ENCODE measurements around the gene LYRM2. TPM values are rescaled to one million over a fixed set of nuclear protein-coding genes. Genes with fewer than 3 reads are reported as not detected.

The LYRM2 gene
- total and polyA plus RNA-seq, 9 donors = 11.8 to 44.0 (median 26.2) TPM

- no peaks in the 10 kb centered on the region for H3K9me3 ChIP-seq
- H3K27ac ChIP-seq = no peak overlapping the region
- no peak for DNase-seq
- H3K4me1 ChIP-seq (ENCODE audit: insufficient read depth) = peaks cover 3% of the 10 kb centered on the region
- H3K27me3 ChIP-seq = no peaks in the 10 kb centered on the region
- H3K36me3 ChIP-seq = no peaks in the 10 kb centered on the region
- WGBS, 3 donors = 96 to 98% (median 97%) methylated on average over 3 of the region's 3 CpGs
- TF ChIP-seq POLR2A (IDR thresholded peaks at IDR 0.05) (no peak), EP300 (IDR thresholded peaks at IDR 0.05) (no peak)
- TF ChIP-seq, protein P1, sequence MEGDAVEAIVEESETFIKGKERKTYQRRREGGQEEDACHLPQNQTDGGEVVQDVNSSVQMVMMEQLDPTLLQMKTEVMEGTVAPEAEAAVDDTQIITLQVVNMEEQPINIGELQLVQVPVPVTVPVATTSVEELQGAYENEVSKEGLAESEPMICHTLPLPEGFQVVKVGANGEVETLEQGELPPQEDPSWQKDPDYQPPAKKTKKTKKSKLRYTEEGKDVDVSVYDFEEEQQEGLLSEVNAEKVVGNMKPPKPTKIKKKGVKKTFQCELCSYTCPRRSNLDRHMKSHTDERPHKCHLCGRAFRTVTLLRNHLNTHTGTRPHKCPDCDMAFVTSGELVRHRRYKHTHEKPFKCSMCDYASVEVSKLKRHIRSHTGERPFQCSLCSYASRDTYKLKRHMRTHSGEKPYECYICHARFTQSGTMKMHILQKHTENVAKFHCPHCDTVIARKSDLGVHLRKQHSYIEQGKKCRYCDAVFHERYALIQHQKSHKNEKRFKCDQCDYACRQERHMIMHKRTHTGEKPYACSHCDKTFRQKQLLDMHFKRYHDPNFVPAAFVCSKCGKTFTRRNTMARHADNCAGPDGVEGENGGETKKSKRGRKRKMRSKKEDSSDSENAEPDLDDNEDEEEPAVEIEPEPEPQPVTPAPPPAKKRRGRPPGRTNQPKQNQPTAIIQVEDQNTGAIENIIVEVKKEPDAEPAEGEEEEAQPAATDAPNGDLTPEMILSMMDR (IDR thresholded peaks at IDR 0.05) = no peak
- no peak overlapping the region for H3K4me3 ChIP-seq
- intact Hi-C loops (cut with DNase I) = no loop called here
These were observed 40.0 kb upstream of the LYRM2 start for GRCh38 chr6:89678531-89678930.

- no peaks in the 10 kb centered on the region for H3K36me3 ChIP-seq
These were observed 37.6 kb upstream of the LYRM2 start for GRCh38 chr6:89675949-89676748.

DNA sequence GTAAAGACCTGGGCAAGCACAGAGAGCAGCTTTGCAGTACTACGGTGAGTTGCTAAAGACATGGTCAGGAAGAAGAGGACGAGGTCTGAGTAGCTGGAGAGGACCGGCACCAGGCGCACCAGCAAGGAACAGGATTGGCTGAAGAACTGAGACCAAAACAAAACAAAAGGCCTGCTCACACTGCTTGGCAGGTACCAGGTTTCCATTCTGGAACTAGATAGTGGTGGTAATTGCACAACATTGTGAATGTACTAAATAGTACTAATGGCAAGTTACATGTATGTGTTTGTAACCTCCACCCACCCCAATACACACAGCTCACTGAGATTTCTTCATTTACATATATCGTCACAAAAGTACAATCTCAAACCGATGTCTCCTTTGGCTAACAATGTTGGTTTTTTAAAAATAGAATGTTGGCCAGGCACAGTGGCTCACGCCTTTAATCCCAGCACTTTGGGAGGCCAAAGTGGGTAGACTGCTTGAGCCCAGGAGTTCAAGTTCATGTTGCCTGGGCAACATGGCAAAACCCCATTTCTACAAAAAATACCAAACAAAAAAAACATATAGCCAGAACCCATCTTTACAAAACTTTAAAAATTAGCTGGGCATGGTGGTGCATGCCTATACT lies 32.5 kb upstream of the LYRM2 start:
- 94 to 95% (median 94%) methylated on average over 7 of the region's 7 CpGs for WGBS, 3 donors
- intact Hi-C loops (cut with DNase I) = no loop called here
- Histone ChIP-seq H3K4me1 (ENCODE audit: insufficient read depth) (peaks cover 1% of the 10 kb centered on the region), H3K36me3 (no peaks in the 10 kb centered on the region), H3K9me3 (no peaks in the 10 kb centered on the region), H3K27me3 (no peaks in the 10 kb centered on the region), H3K4me3 (no peak overlapping the region), H3K27ac (no peak overlapping the region)
- no peak for TF ChIP-seq EP300 (IDR thresholded peaks at IDR 0.05)
- no peak for TF ChIP-seq POLR2A (IDR thresholded peaks at IDR 0.05)
- TF ChIP-seq, protein P1 (IDR thresholded peaks at IDR 0.05) = no peak
- no peak for DNase-seq

More at GRCh38 chr6:89675949-89676748, 37.6 kb upstream of the LYRM2 start:
- 17 to 26% (median 18%) methylated on average over 7 of the region's 7 CpGs for WGBS, 3 donors
- TF ChIP-seq, protein P1 (IDR thresholded peaks at IDR 0.05) = no peak
- TF ChIP-seq EP300 (IDR thresholded peaks at IDR 0.05) = no peak
- Histone ChIP-seq H3K9me3 (no peaks in the 10 kb centered on the region), H3K4me1 (ENCODE audit: insufficient read depth) (peaks cover 3% of the 10 kb centered on the region), H3K27ac (no peak overlapping the region), H3K27me3 (no peaks in the 10 kb centered on the region), H3K4me3 (no peak overlapping the region)
- intact Hi-C loops (cut with DNase I) = no loop called here
- DNase-seq = no peak

DNA sequence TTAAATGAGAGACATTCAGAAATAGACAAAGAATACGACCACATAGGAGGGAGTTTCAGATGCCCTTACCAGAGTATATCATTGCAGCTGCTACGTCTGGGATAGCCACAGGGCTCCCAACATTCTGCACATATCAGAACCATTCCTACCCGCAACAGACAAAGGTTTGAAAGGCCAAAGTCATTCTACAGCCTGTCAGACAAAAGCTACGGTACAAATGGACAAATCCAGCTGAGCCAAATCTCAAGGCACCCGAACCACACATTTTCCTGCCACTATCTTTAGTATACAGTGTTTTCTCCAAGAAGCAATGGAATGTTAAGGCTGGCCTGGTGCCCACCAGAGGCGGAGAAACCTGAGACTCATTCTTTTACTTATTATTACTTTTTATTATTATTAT lies 30.5 kb upstream of the LYRM2 start:
- H3K4me1 ChIP-seq (ENCODE audit: insufficient read depth) = no peaks in the 10 kb centered on the region
- intact Hi-C loops (cut with DNase I) = no loop called here
- H3K36me3 ChIP-seq = no peaks in the 10 kb centered on the region
- no peaks in the 10 kb centered on the region for H3K27me3 ChIP-seq
- DNase-seq = peak in 1 of 5 donors; percentile 44
- H3K4me3 ChIP-seq = no peak overlapping the region
- H3K27ac ChIP-seq = no peak overlapping the region
- TF ChIP-seq, protein P1 (IDR thresholded peaks at IDR 0.05) = no peak
- TF ChIP-seq EP300 (IDR thresholded peaks at IDR 0.05) = no peak
- no peak for TF ChIP-seq POLR2A (IDR thresholded peaks at IDR 0.05)
- WGBS, 3 donors = 12 to 26% (median 15%) methylated on average over 6 of the region's 6 CpGs
- no peaks in the 10 kb centered on the region for H3K9me3 ChIP-seq

Measured in ovary (tissue), 9 donors.